A549 (cell line): ENCODE results near the gene OPA3.

Source experiments
- CBX8 ChIP-seq: fragments of 200-600 bp; sonication (generic); IDR thresholded peaks from 2 replicates; pipeline ENCODE4 v1.6.1; 2016
- CTCF ChIP-seq: fragments of >200 bp; sonication (Bioruptor Twin); formaldehyde crosslinking; IDR thresholded peaks from 3 replicates; pipeline ENCODE4 v1.5.1; 2016
- HOXA7 ChIP-seq: fragments of 250-450 bp; sonication (Bioruptor Pico); IDR thresholded peaks from 2 replicates; pipeline ENCODE4 v1.5.0; 2020; ENCODE audit warnings: mild to moderate bottlenecking, moderate library complexity
- JUN ChIP-seq, 2 experiments: fragments of >200 bp; sonication (Bioruptor Twin); formaldehyde crosslinking; IDR thresholded peaks; 2 replicates in 1 of 2; 3 replicates in 1 of 2; pipeline ENCODE4 v1.6.1; 2016 to 2017
- MAX ChIP-seq: IDR thresholded peaks from 2 replicates; pipeline ENCODE4 v1.6.1; 2012
- MYC ChIP-seq: IDR thresholded peaks from 2 replicates; pipeline ENCODE4 v1.6.1; 2012; ENCODE audit warnings: mild to moderate bottlenecking, inconsistent platforms, low read length, improper control_type of control experiment, borderline replicate concordance
- POLR2A ChIP-seq: IDR thresholded peaks from 2 replicates; pipeline ENCODE4 v1.6.1; 2012; ENCODE audit warnings: mild to moderate bottlenecking, low read length

DNA sequence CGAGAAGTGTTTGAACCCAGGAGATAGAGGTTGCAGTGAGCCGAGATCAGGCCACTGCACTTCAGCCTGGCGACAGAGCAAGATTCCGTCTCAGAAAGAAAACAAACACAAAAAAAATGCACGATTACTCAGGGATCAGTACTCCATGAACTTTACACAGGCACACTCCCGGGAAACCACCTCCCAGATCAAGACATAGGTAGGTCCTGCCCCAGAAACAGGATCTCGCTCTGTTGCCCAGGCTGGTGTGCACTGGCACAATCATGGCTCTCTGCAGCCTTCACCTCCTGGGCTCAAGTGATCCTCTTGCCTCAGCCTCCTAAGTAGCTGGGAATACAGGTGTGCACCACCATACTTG is 66.2 kb downstream of the OPA3 start:
- TF ChIP-seq MAX (no peak), JUN (IDR thresholded peaks at IDR 0.05) (no peak), CTCF (no peak), CBX8 (no peak), HOXA7 (CRISPR knock-in tag) (no peak), MYC (no peak), POLR2A (no peak)
